Measurements from ENCODE around the gene PISD. TPM values are rescaled to one million over a fixed set of nuclear protein-coding genes. Genes with fewer than 3 reads are reported as not detected.
"Not testable (repeated sequence)": the region's sequence is repeated elsewhere in the genome, so short reads cannot be mapped to it uniquely, and the experiment has no call there.

PISD gene
- 19.6 and 29.6 TPM in 2 replicates for total RNA-seq

DNA sequence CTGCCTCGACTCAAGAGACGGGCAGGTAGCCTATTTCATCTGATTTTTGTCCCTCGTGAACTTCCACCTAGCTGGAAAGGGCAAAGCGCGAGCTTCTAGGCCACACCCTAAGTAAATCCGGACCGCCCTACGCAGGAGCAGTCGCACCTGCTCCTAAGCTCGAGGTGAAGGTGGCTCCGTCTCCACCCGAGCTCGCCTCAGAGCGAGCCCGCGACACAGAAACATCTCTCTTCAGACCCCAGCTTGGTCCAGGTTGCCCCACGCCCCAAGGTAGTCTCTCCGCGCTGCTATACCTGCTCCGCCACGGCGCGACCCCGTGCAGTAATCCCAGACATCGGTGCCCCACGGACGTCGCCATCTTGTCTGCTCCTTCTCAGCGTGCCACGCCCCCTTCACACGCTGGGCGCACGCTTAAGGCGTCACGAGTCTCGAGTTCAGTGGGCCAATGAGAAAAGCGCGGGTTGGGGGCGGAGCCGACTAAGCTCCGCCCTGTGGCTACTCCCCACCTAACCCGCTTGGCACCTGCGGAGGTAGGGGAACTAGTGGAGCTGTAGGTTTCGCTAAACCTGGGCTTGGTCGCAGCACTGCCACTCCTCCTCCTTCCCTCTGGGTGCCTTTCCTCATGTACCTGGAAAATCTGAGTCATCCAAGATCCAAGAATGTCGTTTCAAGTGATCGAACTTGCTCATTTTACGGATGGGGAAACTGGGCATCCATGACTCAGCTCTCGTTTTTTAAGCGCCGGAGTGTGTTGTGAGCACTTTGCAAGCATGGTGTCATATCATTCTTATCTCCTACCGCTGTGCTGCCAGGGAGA is at the start of gene PISD:
Gene PISD, minus strand, starts transcription at position 365 of the 817 bp plus-strand sequence. Its CDS starts 7 bp downstream, at position 358.
- peak; percentile 96 to 97 for DNase-seq (ENCODE audit: low read depth in 2 of 2)

DNA sequence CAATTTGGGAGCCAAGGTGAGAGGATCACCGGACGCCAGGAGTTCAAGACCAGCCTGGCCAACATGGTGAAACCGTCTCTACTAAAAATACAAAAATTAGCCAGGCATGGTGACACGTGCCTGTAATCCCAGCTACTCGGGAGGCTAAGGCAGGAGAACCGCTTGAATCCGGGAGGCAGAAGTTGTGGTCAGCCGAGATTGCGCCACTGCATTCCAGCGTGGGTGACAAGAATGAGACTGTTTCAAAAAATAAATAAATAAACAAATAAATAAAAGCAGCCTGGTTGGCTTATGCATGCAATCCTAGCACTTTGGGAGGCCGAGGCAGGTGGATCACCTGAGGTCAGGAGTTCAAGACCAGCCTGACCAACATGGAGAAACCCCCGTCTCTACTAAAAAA is 49.2 kb upstream of the PISD start:
- not testable (repeated sequence) for DNase-seq (ENCODE audit: low read depth in 2 of 2)

DNA sequence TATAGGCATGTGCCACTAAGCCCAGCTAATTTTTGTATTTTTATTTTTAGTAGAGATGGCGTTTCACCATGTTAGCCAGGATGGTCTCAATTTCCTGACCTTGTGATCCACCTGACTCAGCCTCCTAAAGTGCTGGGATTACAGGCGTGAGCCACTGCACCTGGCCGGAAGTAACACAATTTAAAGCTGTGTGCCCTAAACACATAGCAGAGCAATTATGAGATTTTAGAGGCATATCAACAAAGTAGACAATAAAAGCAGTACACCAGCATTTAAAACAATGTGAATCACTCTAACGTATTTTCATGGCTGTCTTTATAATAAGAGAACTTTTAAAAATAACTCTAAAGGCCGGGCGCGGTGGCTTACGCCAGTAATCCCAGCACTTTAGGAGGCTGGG is 45.5 kb upstream of the PISD start:
- no peak for DNase-seq (ENCODE audit: low read depth in 2 of 2)

- DNase-seq (ENCODE audit: low read depth in 2 of 2), result peak; percentile 28 to 36
These were observed 33.4 kb upstream of the PISD start for GRCh38 chr22:31695423-31695822.

- DNase-seq (ENCODE audit: low read depth in 2 of 2), result not testable (repeated sequence)
These were observed 32.0 kb upstream of the PISD start for GRCh38 chr22:31694046-31694445.

- DNase-seq (ENCODE audit: low read depth in 2 of 2), result peak in 1 of 2 donors; percentile 22
These were observed 30.3 kb upstream of the PISD start for GRCh38 chr22:31692186-31692886.

DNA sequence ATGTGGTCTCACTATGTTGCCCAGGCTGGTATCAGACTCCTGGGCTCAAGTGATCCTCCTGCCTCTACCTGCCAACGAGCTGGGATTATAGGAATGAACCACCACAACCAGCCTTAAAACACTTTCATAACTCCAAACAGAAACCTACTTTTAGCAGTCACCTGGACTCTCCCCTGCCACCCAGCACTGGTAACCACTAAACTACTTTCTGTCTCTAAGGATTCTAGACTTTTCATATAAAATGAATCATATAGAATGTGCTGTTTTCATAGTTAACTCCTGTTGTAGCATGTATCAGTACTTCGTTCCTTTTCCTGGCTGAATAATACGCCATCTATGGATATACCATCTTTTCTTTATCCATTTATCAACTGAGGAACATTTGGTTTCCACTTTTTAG is 29.4 kb upstream of the PISD start:
- no peak for DNase-seq (ENCODE audit: low read depth in 2 of 2)

DNA sequence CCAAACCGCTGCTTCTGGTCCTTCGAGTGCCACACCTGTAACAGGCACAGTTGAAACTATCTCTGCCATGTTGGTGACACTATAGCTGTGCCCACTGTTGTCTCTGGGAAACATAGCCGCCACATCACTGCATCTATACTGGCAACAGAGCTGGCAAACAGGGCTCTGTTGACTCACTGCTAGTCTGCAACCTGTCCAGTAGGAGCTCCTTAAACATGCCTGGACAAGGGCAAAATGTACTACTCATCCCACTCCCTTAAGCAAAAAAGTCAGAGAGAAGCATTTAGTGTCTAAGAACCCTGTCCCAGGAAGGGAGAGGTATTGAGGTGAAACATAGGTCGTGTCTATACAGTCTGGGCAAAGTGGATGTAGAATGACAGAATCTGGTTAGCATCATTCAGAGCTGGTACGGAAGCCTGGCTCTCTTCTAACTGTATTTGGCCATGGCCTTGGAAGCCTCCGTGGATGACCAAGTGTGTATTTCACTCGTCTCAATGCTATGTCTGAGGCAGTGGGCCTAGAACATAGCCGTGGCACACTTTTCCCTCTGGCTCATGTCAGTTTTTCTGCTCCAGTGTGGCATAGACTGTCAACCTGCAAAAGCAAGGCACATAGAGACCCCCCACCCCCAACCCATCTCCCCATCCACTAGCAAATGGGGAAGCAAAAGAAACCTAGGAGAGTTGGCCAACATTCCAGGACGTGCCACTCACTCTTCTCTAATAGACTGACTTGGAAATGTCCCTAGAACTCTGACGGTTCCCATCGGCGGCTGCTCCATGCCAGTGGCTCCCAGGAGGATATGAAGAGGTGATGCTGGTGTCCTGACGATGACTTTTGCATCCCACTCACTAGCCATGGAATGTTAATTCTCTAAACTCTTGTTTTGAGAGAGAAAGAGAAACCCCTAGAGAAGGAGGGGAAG is 21.4 kb upstream of the PISD start:
- DNase-seq (ENCODE audit: low read depth in 2 of 2), result no peak

DNA sequence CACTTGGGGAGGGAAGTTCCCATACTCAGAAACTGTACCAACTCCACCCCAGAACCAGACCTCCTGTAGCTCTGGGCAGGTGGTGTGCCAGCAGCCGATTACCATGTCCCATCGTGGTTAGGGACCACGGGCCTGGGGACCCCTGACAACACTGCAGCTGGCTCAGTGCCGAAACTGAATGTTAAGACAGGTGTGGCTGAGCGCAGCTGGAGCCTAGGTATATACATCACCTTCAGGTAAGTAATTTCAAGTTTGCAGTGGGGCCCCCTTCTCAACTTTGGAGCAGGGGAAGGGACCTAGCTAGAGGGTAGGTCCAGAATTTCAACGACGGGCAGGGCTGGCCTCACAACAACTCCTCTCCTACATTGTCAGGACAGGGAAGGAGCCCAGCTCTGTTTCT is 20.7 kb upstream of the PISD start:
- DNase-seq (ENCODE audit: low read depth in 2 of 2), result no peak

DNA sequence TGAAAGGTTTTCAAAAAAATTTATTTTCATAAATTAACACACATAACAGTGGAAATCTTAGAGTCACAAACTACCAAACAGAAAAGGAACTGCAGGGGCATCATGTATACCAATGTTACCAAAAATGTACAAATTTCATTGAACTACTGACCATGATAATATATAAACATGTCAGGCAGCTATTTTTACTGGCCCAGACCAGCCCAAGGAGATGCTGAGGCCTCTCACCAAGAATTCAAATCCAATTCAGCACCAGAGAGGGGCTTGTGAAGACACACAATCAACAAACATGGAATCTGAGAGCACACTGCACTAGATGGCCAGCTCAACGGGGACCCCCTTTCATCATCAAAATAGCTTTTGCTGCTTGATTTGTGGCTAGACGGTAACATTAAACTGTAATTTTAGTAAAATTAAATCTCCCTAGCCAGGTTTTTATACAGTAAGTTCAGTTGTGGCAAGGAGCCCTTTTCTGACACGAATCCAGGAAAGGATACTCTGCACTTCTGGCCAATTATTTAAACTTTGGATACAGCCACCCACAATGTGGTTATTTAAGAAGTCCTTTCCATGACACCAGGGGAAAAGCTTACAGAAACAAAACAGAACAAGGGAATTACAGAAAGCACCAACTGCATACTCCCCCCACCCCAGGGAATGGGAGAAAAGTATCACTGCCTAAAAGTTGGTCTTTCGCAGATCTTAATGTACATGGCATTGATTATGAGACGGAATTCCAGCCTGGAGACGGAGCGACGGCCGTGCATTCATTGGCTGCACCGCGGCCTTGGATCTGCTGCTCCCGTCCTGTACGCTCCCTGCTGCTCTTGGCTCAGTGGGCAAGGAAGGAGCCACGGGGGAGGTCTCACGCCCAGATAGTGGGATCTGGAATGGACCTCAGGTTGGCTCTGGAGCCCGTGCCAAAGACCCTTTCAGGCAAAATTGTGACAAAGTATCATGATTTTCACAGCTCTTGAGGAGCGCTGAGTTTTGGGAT is 19.6 kb upstream of the PISD start:
- no peak for DNase-seq (ENCODE audit: low read depth in 2 of 2)

DNA sequence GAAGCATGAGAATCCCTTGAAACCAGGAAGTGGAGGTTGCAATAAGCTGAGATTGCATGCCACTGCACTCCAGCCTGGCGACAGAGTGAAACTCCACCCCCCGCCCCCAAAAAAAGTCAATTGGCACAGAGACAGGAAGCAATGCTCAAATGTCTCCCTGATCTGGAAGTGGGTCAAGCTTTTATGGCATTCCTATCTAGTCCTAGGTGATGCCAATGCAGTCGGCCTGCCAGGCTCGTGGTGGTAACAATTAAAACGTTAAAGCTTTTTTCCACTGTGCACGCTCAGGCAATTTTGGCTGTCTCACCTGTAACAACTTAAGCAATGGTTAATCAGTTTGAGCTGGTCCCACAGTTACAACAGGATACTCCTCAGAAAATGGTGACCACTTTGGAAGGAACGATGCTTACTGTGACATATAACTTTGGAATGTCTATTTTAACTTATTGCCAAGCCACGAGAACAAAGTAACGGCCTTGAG is 18.9 kb upstream of the PISD start:
- DNase-seq (ENCODE audit: low read depth in 2 of 2), result peak; percentile 12 to 24

DNA sequence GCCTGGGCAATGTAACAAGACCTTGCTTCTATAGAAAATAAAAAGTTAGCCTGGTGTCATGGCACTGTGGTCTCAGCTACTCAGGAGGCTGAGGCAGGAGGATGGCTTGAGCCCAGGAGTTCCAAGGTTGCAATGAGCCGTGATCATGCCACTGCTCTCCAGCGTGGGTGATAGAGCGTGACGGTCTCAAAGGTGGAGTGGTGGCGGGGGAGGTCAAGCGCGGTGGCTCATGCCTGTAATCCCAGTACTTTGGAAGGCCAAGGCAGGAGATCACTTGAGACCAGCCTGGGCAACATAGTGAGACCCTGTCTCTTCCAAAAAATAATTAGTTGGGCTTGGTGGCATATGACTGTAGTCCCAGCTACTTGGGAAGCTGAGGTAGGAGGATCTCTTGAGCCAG is 16.7 kb upstream of the PISD start:
- no peak for DNase-seq (ENCODE audit: low read depth in 2 of 2)

- DNase-seq (ENCODE audit: low read depth in 2 of 2), result peak; percentile 92 to 93
These were observed 14.7 kb upstream of the PISD start for GRCh38 chr22:31676700-31677099.

- DNase-seq (ENCODE audit: low read depth in 2 of 2), result not testable (repeated sequence)
These were observed 12.2 kb upstream of the PISD start for GRCh38 chr22:31674219-31674618.

- not testable (repeated sequence) for DNase-seq (ENCODE audit: low read depth in 2 of 2)
These were observed 6.8 kb upstream of the PISD start for GRCh38 chr22:31668849-31669248.

GRCh38 chr22:31662668-31663037 is 638 bp upstream of the PISD start:
- no peak for DNase-seq (ENCODE audit: low read depth in 2 of 2)

GRCh38 chr22:31660860-31661341 is 1.1 kb downstream of the PISD start:
- peak; percentile 61 to 79 for DNase-seq (ENCODE audit: low read depth in 2 of 2)

DNA sequence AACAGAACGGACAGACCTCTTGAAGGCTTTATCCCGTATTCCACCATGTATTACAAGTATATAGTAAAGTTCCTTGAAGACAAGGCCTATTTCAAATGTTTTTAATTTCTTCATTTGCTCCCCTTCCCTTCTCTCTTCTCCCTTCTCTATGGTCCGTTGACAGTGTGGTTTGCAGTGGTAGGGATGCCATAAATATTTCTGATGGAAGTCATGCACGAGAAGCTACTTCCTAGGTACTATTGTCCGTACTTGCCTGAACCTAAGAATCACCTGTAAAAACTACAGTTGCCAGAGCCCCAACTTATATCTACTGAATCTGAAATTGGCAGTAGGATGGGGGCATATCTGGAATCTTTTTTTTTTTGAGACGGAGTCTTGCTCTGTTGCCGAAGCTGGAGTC is 2.8 kb downstream of the PISD start:
- DNase-seq (ENCODE audit: low read depth in 2 of 2), result no peak

DNA sequence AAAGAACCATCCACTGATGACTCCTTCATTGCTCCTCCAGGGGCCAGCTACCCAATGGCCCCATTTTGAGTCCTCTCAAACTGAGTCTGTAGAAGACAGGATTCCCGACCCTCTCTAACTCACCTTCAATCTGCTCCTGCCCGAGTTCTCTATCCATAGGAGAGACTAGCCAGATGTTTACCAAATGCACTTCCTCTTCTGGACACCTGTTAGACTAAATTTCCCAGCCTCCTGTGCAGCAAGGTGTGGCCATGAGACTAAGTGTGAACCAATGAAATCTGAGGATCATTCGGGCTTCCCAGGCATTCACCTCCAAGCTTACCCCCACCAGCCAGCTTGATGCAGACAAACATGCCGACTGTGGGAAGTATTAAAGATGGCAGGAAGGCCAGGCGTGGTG is 7.6 kb downstream of the PISD start:
- DNase-seq (ENCODE audit: low read depth in 2 of 2), result no peak

DNA sequence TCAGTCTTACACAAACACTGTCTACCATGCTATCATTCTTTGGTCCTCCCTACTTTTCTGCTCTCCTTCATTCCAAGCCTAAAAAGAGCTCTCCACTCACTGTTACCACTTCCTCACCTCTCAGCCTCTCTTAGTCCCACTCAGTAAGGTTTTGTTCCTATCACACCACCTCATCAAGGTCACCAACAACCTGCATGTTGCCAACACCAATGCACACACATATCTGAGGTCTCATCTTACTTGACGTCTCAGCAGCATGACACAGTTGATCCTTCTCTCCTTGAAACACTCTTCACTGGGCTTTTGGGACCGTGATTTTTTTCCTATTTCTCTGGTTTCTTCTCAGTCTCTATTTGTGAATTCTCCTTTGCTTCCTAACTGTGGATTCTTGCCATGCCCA is 8.1 kb downstream of the PISD start:
- no peak for DNase-seq (ENCODE audit: low read depth in 2 of 2)
